K562 (cell line): ENCODE measurements around the gene CAPRIN1. TPM values are rescaled to one million over a fixed set of nuclear protein-coding genes. Genes with fewer than 3 reads are reported as not detected.

Source experiments
- BMI1 ChIP-seq: fragments of 150-350 bp; IDR thresholded peaks from 2 replicates; pipeline ENCODE4 v1.6.1; 2014; ENCODE audit warnings: low read length
- CHD4 ChIP-seq: fragments of 200-600 bp; sonication (generic); IDR thresholded peaks from 3 replicates; pipeline ENCODE4 v1.6.1; 2012; ENCODE audit warnings: low read depth, mild to moderate bottlenecking, mixed read lengths, low read length, inconsistent platforms; ENCODE audit not compliant: insufficient read depth, insufficient replicate concordance, poor library complexity, severe bottlenecking
- HDAC8 ChIP-seq: fragments of 450-650 bp; IDR thresholded peaks from 2 replicates; pipeline ENCODE4 v1.6.1; 2016; ENCODE audit warnings: mild to moderate bottlenecking, missing genetic modification characterization, moderate library complexity, missing compliant biosample characterization
- HMGN3 ChIP-seq: IDR thresholded peaks from 2 replicates; pipeline ENCODE4 v1.6.1; 2011; ENCODE audit warnings: borderline replicate concordance, low read depth, mild to moderate bottlenecking, mixed read lengths, low read length; ENCODE audit not compliant: insufficient read length; ENCODE audit errors: extremely low read depth
- HNRNPK ChIP-seq: fragments of 200-400 bp; formaldehyde crosslinking; IDR thresholded peaks from one replicate; pipeline ENCODE4 v1.6.1; 2018; ENCODE audit warnings: mild to moderate bottlenecking, low read depth, low read length; ENCODE audit not compliant: poor library complexity, severe bottlenecking
- HOMEZ ChIP-seq: fragments of 250-450 bp; sonication (Bioruptor Pico); IDR thresholded peaks from 2 replicates; pipeline ENCODE4 v1.4.0; 2020; ENCODE audit warnings: mild to moderate bottlenecking, moderate library complexity
- JUN ChIP-seq, 2 experiments: sonication (generic) in 1 of 2; formaldehyde crosslinking in 1 of 2; IDR thresholded peaks; 2 replicates each; pipeline versions ENCODE4 v1.6.1 to v1.8.0; 2012 to 2022; ENCODE audit warnings: borderline replicate concordance in 2 of 2, mild to moderate bottlenecking in 2 of 2, improper control_type of control experiment in 1 of 2, low read depth in 1 of 2, low read length in 1 of 2, missing genetic modification reagents in 1 of 2
- KAT2B ChIP-seq: IDR thresholded peaks from one replicate; pipeline ENCODE4 v1.6.1; 2012; ENCODE audit warnings: low read depth, mild to moderate bottlenecking, control low read depth, inconsistent platforms, low read length, moderate library complexity
- KDM4B ChIP-seq, 2 experiments: fragments of 450-650 bp in 1 of 2; sonication (generic) in 1 of 2; IDR thresholded peaks; 2 replicates each; pipeline ENCODE4 v1.6.1; 2016 to 2017; ENCODE audit warnings: borderline replicate concordance in 2 of 2, antibody characterized with exemption in 1 of 2, low read depth in 1 of 2, mild to moderate bottlenecking in 1 of 2
- NFXL1 ChIP-seq: fragments of 450-650 bp; formaldehyde crosslinking; IDR thresholded peaks from 2 replicates; pipeline ENCODE4 v1.4.0; 2021; ENCODE audit warnings: mild to moderate bottlenecking
- PPARD ChIP-seq: fragments of 250-450 bp; sonication (Bioruptor Pico); IDR thresholded peaks from 2 replicates; pipeline ENCODE4 v1.8.0; 2022; ENCODE audit warnings: inconsistent platforms, mild to moderate bottlenecking, moderate library complexity
- RBM25 ChIP-seq: fragments of 200-400 bp; formaldehyde crosslinking; IDR thresholded peaks from 2 replicates; pipeline ENCODE4 v1.6.1; 2018; ENCODE audit warnings: low read length, low read depth, moderate library complexity; ENCODE audit not compliant: severe bottlenecking
- SIN3A ChIP-seq, 2 experiments: fragments of 150-350 bp in 1 of 2; IDR thresholded peaks; 2 replicates each; pipeline ENCODE4 v1.6.1; 2011 to 2016; ENCODE audit warnings: borderline replicate concordance in 2 of 2, low read depth in 2 of 2, low read length in 2 of 2, mild to moderate bottlenecking in 2 of 2, moderate library complexity in 2 of 2; ENCODE audit not compliant: control insufficient read depth in 1 of 2
- SRF ChIP-seq, 2 experiments: fragments of 250-450, 450-650 bp in 1 of 2; sonication (Bioruptor Pico) in 1 of 2; sonication (generic) in 1 of 2; formaldehyde crosslinking; IDR thresholded peaks; 2 replicates each; pipeline versions ENCODE4 v1.5.0 to v1.5.1; 2020 to 2022; ENCODE audit warnings: mild to moderate bottlenecking in 1 of 2, missing genetic modification reagents in 1 of 2
- TAF7 ChIP-seq: fragments of 450-650 bp; IDR thresholded peaks from 2 replicates; pipeline ENCODE4 v1.6.1; 2016; ENCODE audit warnings: missing genetic modification characterization, missing compliant biosample characterization
- TAF9B ChIP-seq: fragments of 450-650 bp; IDR thresholded peaks from 2 replicates; pipeline ENCODE4 v1.6.1; 2018; ENCODE audit warnings: mild to moderate bottlenecking; ENCODE audit not compliant: partially characterized antibody
- USF2 ChIP-seq: sonication (generic); formaldehyde crosslinking; IDR thresholded peaks from 2 replicates; pipeline ENCODE4 v1.5.0; 2020; ENCODE audit warnings: missing genetic modification reagents
- ZBTB17 ChIP-seq: fragments of 450-650 bp; formaldehyde crosslinking; IDR thresholded peaks from 2 replicates; pipeline ENCODE4 v1.4.0; 2020; ENCODE audit warnings: mild to moderate bottlenecking
- ZNF324 ChIP-seq: fragments of 250-450 bp; sonication (Bioruptor Pico); IDR thresholded peaks from 2 replicates; pipeline ENCODE4 v1.4.0; 2020; ENCODE audit warnings: mild to moderate bottlenecking
- ZNF431 ChIP-seq: sonication (generic); formaldehyde crosslinking; IDR thresholded peaks from 2 replicates; pipeline ENCODE4 v1.8.0; 2022; ENCODE audit warnings: mild to moderate bottlenecking, missing genetic modification reagents
- ZNF740 ChIP-seq, 3 experiments: fragments of 200-800 bp in 1 of 3; sonication (Bioruptor generic) in 1 of 3; sonication (generic) in 1 of 3; formaldehyde crosslinking in 1 of 3; IDR thresholded peaks; 2 replicates each; pipeline versions ENCODE4 v1.6.1 to v1.8.0; 2016 to 2022; ENCODE audit warnings: mild to moderate bottlenecking in 2 of 3, missing compliant biosample characterization in 2 of 3, missing genetic modification characterization in 2 of 3, missing genetic modification reagents in 1 of 3
- ZNF830 ChIP-seq: fragments of 250-450 bp; sonication (Bioruptor Pico); IDR thresholded peaks from 2 replicates; pipeline ENCODE4 v1.5.0; 2021; ENCODE audit warnings: mild to moderate bottlenecking
- polyA plus RNA-seq, 8 experiments: library from polyadenylated mRNA; depleted of rRNA in 4 of 8; stranded (reverse) in 5 of 8; unstranded in 3 of 8; fragments of >200 nt; fragmentation: Nextera tagmentation in 2 of 8; fragmentation: Illumina TruSeq in 1 of 8; extraction: Ambion mirVana in 2 of 8; extraction: Trizol in 1 of 8; gene quantifications; 2 replicates each; pipeline versions ENCODE4 v1.2.1 to v1.2.3, GENCODE V29; 2011 to 2014; ENCODE audit warnings: inconsistent platforms in 1 of 8, missing spikeins in 1 of 8
- total RNA-seq, 7 experiments: library from RNA; depleted of rRNA in 6 of 7; stranded (reverse); fragments of >200 nt in 6 of 7; fragmentation: Illumina TruSeq in 2 of 7; extraction: Trizol in 2 of 7; gene quantifications; 2 replicates each; pipeline versions ENCODE4 v1.2.1 to v1.2.3, GENCODE V29; 2011 to 2021; ENCODE audit warnings: low replicate concordance in 1 of 7

CAPRIN1 gene
- total and polyA plus RNA-seq, 9 of the 15 experiments (the other 6 are each of a cell fraction or from before 2014, with no cell fraction given): 49.6 to 271 (median 244) TPM

- no peak for TF ChIP-seq KDM4B (IDR thresholded peaks at IDR 0.05; ENCODE audit: borderline replicate concordance in 2 of 2, low read depth in 1 of 2)
- no peak for TF ChIP-seq CHD4
- peak; percentile 84 for TF ChIP-seq ZBTB17 (CRISPR knock-in tag)
- peak; percentile 53 for TF ChIP-seq USF2
- no peak for TF ChIP-seq HOMEZ (CRISPR knock-in tag)
- peak; percentile 85 for TF ChIP-seq NFXL1 (CRISPR knock-in tag)
- peak; percentile 91 for TF ChIP-seq ZNF740 (CRISPR knock-in tag; IDR thresholded peaks at IDR 0.05)
- TF ChIP-seq ZNF740 (tag; IDR thresholded peaks at IDR 0.05): no peak
- TF ChIP-seq HDAC8 (tag): no peak
- TF ChIP-seq JUN (IDR thresholded peaks at IDR 0.05; ENCODE audit: borderline replicate concordance, low read depth, low read length): peak; percentile 82
- no peak; the same call in 1 of the 2 replicates for TF ChIP-seq JUN (CRISPR knock-in tag; IDR thresholded peaks at IDR 0.05; ENCODE audit: borderline replicate concordance)
- 0 out of 2 replicates have a peak, but pooled peaks have one; percentile 59 for TF ChIP-seq ZNF324 (CRISPR knock-in tag)
- peak in 1 of 2 experiments; percentile 37; a peak in 1 of 4 replicates for TF ChIP-seq SRF (CRISPR knock-in tag; IDR thresholded peaks at IDR 0.05)
- no peak for TF ChIP-seq BMI1
- TF ChIP-seq HMGN3: no peak
- TF ChIP-seq TAF7 (tag): peak; percentile 84
- peak; percentile 88 for TF ChIP-seq ZNF431
- TF ChIP-seq RBM25: no peak
- TF ChIP-seq TAF9B: peak; percentile 90
- peak; percentile 88; the same call in 1 of the 2 replicates for TF ChIP-seq ZNF830 (CRISPR knock-in tag)
- peak; percentile 99 for TF ChIP-seq SIN3A (IDR thresholded peaks at IDR 0.05; ENCODE audit: borderline replicate concordance in 2 of 2, control insufficient read depth in 1 of 2, low read depth in 2 of 2, low read length in 2 of 2)
- no peak for TF ChIP-seq HNRNPK
- no peak for TF ChIP-seq PPARD (CRISPR knock-in tag)
- TF ChIP-seq KAT2B: peak; percentile 44
Measured at GRCh38 chr11:34105079-34105956, 53.8 kb downstream of the CAPRIN1 start, which contains the start of gene NAT10 (continued).
